GM19452 (cell line): Measurements from ENCODE around the gene KPNB1.
"Not testable (repeated sequence)": the region's sequence is repeated elsewhere in the genome, so short reads cannot be mapped to it uniquely, and the experiment has no call there.

Experiments
- ATAC-seq: cut with Tn5 transposase; IDR thresholded peaks from one replicate; pipeline ENCODE4 v1.9.1; 2021; ENCODE audit not compliant: unreplicated experiment

KPNB1 gene

GRCh38 chr17:47676510-47677165, 26.9 kb downstream of the KPNB1 start:
- no peak for ATAC-seq

GRCh38 chr17:47678196-47678595, 28.5 kb downstream of the KPNB1 start:
- ATAC-seq: no peak

GRCh38 chr17:47682138-47682537, 32.4 kb downstream of the KPNB1 start:
- ATAC-seq: no peak

- ATAC-seq: not testable (repeated sequence)
Observed at GRCh38 chr17:47682727-47683126, 33.0 kb downstream of the KPNB1 start.

GRCh38 chr17:47684025-47684424, 34.3 kb downstream of the KPNB1 start:
- ATAC-seq: no peak

GRCh38 chr17:47684535-47685193, 34.9 kb downstream of the KPNB1 start:
- ATAC-seq: no peak

GRCh38 chr17:47685556-47686275, 36.0 kb downstream of the KPNB1 start:
- no peak for ATAC-seq

- ATAC-seq: no peak
Observed at GRCh38 chr17:47686276-47686635, 36.5 kb downstream of the KPNB1 start.

GRCh38 chr17:47686664-47687327, 37.1 kb downstream of the KPNB1 start:
- ATAC-seq: no peak

GRCh38 chr17:47687328-47687690, 37.6 kb downstream of the KPNB1 start:
- ATAC-seq: no peak

GRCh38 chr17:47687748-47688147, 38.0 kb downstream of the KPNB1 start:
- no peak for ATAC-seq

GRCh38 chr17:47690121-47690520, 40.4 kb downstream of the KPNB1 start:
- no peak for ATAC-seq

- no peak for ATAC-seq
Observed at GRCh38 chr17:47692137-47692894, 42.6 kb downstream of the KPNB1 start.

GRCh38 chr17:47692895-47693730, 43.4 kb downstream of the KPNB1 start:
- ATAC-seq: no peak

- no peak for ATAC-seq
Observed at GRCh38 chr17:47693731-47694580, 44.2 kb downstream of the KPNB1 start, which contains the start of gene TBKBP1. Gene TBKBP1, plus strand, starts transcription at chr17:47694161. Its CDS starts 1,952 bp downstream, at chr17:47696113.

- no peak for ATAC-seq
Observed at GRCh38 chr17:47694581-47695428, 45.1 kb downstream of the KPNB1 start.

- ATAC-seq: no peak
Observed at GRCh38 chr17:47695429-47696376, 46.0 kb downstream of the KPNB1 start.
